Activated naive CD4-positive, alpha-beta T cell treated with Interleukin-2 at 50 U/mL for 16 hours (primary cell): ENCODE data around the gene SLC6A17.

Experiments
- DNase-seq: peaks from one replicate; pipeline ENCODE4 v3.0.0-alpha.2; 2020

SLC6A17 gene

GRCh38 chr1:110136911-110137310, 13.4 kb upstream of the SLC6A17 start:
- DNase-seq = no peak

- no peak for DNase-seq
Measured at GRCh38 chr1:110138956-110139355, 11.3 kb upstream of the SLC6A17 start.

- DNase-seq = no peak
Measured at GRCh38 chr1:110144366-110144765, 5.9 kb upstream of the SLC6A17 start.

- DNase-seq = no peak
Measured at GRCh38 chr1:110148961-110149360, 1.3 kb upstream of the SLC6A17 start.

DNA sequence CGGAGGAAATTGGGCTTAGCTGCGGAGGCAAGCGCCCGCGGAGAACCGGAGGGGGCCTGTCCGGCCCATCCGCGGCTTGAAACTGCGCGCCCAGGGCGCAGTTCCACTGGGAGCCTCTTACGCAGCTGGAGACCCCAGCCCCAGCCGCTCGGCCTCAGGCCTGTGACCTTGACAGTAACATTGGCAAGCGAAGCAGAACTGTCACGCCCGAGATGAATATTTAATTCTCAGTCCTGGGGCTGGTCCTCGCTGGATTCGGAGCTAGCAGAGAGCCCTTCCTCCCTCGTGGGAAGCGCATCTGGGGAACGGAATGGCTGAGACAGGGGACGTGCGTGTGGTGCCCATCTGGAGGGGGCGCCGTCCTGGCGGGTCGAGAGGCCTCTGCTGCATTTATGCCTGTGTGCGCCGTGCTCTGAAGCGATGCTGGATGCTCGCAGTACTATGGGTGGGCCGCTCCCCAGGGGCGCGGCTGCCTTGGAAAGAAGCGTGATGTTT, 928 bp downstream of the SLC6A17 start:
- no peak for DNase-seq

DNA sequence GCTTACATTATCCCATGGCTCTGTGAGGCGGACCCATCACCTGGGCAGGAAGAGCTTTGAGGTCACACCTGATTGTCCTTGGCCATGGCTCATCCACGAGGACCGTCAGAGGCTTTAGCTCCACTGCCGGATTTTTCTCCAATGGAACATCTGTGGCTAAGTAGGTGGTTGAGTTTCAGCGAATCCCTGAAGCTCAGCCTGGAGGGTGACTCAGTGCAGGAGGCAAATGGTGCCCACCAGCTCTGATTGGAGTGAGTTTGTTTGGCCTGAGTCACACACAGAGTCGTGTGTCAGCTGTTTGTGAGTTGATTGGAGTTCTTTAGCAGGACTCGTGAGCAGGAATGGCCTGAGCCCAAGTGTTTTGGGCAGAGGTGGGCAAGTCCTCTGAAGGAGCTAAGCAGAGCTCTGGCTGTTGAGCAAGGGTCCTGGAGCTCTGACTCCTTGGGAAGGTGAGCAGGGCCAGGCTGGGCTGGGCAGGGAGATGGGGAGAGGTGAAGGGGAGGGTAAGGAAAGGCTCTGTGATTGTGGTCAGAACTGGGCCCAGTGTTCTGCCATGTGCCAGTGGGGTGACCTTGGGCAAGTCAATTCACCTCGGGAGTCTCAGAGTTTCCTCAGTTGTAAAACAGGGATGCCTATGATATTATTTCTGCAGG, 2.0 kb downstream of the SLC6A17 start:
- no peak for DNase-seq

DNA sequence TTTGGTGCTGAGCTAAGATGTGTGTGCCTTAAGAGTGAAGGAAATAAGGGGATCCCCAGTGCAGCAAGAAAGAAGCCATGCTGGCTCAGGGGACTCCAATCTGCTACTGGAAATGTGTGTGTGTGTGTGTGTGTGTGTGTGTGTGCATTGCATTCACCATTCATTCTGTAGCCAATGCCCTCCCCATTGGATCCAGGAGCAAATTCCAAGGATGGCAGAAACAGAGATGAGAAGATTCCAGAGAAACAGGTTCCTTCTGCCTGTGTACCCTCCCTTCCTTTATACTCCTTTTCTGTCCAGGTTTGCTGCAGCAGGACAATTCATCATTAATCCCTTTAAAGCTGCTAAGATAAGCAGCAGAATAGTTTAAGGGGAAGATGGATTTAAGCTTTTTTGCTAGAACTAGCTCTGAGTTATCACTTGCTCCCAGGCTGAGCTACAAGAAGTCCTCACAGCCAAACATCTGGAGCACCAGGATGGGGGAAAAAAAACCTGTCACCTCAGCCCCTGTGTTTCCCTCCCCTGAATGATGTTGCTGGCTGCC, 3.2 kb downstream of the SLC6A17 start:
- DNase-seq = no peak

- DNase-seq = peak; percentile 26
Measured at GRCh38 chr1:110155878-110156522, 5.7 kb downstream of the SLC6A17 start.

- DNase-seq = no peak
Measured at GRCh38 chr1:110158261-110158660, 8.0 kb downstream of the SLC6A17 start.

GRCh38 chr1:110159168-110159567, 8.9 kb downstream of the SLC6A17 start:
- DNase-seq = no peak

GRCh38 chr1:110160538-110161100, 10.3 kb downstream of the SLC6A17 start:
- DNase-seq = no peak

GRCh38 chr1:110161165-110161564, 10.9 kb downstream of the SLC6A17 start:
- DNase-seq = no peak

DNA sequence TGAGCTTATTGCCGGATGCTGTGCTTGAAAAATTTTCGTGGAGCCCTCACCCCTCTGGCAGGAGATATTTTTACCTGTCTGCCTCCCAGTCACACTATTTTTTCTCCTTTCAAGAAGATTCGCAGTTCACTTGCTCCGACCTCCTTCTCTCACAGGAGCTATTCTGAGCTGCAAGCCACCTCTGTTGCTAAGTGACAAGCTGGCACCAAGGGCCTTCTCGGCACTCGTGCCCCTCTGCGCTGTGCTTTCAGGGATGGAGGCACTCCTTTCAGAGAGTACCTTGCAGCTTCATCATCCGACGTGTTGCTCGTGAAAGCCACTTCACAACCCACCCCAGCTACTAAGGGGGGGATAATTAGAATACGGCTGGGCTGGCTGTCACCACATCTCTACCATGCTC, 11.6 kb downstream of the SLC6A17 start:
- DNase-seq = no peak

DNA sequence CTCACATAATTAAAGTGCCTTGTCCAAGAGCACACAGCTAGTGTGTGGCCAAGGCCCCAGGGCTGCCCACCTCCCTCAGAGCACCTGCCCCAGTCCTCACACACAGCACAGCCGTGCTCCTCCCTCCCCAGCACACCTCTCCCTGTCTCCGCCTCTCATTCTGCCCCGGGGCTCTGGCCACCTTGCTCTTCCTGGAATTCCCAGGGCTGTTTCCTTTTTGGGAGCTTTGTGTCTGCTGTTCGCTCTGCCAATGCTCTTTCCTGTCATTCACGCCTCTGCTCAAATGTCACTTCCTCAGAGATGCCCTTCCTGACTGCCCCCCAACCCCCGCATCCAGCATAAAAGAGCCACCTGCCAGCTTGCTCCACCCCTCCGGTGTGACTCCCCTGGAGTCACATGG, 13.3 kb downstream of the SLC6A17 start:
- DNase-seq = no peak

GRCh38 chr1:110164725-110165350, 14.5 kb downstream of the SLC6A17 start:
- no peak for DNase-seq

GRCh38 chr1:110165761-110166231, 15.5 kb downstream of the SLC6A17 start:
- DNase-seq = no peak

DNA sequence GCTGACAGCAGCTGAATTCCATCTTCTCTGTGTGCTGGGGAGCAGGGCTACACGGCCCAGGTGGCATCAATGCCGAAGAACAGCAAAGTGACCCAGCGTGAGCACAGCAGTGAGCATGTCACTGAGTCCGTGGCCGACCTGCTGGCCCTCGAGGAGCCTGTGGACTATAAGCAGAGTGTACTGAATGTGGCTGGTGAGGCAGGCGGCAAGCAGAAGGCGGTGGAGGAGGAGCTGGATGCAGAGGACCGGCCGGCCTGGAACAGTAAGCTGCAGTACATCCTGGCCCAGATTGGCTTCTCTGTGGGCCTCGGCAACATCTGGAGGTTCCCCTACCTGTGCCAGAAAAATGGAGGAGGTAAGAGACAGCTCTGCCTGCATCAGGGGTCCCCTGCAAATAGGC, 16.6 kb downstream of the SLC6A17 start:
- no peak for DNase-seq

- DNase-seq = no peak
Measured at GRCh38 chr1:110170766-110171733, 20.8 kb downstream of the SLC6A17 start.

- DNase-seq = no peak
Measured at GRCh38 chr1:110172001-110172400, 21.7 kb downstream of the SLC6A17 start.

GRCh38 chr1:110173466-110174105, 23.3 kb downstream of the SLC6A17 start:
- DNase-seq = no peak

DNA sequence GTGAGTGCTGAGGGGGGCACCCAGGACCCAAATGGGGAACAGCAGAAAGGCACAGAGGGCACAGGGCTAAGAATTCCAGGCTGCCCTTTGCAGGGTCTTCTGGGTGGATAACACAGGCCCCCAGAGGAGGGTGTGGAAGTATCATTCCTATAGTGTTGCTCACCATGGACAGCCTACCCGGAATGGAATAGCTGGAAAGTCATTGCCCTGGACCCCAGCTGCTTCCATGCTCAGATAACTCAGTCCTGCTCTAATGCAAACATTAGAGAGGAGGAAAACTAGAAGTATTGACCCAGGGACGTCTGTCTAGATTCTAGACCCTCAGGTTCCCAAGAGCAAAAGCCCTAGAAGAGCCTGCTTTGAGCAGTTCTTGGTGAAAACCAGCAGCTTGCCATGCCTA, 24.7 kb downstream of the SLC6A17 start:
- DNase-seq = no peak
